Measurements from ENCODE around the gene CCDC40.

The CCDC40 gene

DNA sequence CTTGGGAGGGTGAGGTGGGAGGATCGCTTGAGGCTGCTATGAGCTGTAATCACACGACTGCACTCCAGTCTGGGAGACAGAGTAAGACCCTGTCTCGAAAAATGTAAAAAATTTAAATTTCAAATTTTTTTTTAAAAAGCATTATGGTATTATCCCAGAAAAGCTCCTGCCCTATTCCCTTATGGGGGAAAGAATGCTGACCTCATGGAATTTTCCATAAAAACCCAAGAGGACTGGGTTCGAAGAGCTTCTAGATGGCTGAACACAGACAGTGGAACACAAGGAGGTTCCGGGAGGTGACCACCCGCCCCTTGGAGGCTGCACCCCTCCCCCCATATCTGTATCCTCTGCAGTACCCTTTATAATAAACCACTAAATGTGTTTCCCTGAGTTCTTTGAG lies 106.5 kb downstream of the CCDC40 start:
- DNase-seq (ENCODE audit: low read depth in 2 of 2) = no peak

DNA sequence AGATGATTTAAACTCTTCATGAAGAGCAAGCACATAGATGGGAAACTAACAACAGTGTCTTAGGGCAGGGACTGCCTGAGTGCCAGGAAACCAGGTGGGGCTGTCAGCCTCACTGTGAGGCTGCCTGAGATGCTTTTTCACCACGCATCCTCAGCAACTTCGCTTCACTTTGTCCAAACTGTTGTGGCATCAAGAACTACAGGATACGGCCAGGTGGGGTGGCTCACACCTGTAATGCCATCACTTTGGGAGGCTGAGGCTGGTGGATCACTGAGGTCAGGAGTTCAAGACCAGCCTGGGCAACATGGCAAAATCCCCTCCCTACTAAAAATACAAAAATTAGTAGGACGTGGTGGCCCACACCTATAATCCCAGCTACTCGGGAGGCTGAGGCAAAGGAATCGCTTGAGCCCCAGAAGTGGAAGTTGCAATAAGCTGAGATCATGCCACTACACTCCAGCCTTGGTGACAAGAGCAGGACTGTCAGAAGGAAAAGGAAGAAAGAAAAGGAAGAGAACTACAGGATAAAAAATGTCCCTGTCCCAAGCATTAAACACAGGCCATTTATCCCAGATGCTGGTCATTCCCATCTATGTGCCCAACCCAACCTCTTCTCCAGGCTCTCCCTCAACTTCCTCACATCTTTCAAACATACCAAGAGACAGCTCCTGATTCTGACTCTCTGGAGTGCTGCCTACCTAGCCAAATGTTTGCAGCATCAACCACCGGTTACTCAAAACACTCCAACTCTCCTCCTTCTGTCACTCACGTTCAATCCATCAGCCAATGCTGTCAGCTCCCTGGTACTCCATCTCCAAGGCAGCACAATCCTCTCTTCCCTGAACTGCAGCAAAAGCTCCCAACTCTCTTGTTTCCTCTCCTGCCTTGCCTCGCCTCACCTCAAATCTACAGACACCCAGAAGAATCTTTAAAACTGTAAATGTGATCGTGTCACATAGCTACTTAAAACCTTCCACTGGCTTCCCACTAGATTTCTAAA lies 108.9 kb downstream of the CCDC40 start:
- DNase-seq (ENCODE audit: low read depth in 2 of 2) = no peak

DNA sequence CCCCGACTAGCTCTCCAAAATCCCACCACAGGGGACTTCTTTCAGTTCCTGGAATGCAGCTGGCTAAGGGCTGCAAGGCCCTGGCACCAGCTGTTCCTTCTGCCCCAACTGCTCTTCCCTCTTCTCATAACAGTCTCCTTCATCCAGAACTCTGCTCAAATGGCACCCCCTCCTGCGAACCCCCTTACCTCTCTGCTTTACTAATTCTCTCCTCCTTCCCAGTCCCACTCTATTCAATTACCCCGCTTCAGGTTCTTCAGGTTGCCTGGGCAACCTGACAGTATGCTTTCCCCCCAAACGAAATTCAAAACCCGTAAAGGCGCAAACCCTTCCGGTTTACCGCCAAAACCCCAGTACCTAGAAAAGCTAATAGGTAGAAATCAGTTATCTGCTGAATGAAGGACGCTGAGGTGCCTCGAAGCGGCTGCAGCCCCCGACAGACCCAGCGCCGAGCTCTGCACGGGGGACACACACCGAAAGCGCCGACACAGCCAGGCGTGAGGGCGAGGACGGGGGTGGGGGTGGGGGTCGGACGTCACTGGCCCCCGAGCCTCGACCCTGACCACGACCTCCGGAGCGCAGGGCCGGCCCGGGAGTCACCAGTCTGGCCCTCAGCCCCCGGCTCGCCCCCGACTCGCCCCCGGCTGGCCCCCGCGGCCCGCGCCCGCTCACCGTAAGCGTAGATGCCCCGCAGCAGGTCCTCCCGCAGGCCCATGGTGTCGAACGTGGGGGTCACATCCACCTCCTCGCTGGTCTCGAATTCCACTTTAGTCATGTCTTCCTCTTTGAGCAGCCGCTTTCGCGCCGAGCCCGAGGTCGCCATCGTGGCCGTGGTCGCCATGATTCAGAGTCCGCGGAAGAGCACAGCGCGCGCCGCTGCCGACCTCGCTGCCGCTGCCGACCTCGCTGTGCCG lies 109.9 kb downstream of the CCDC40 start:
- peak in 1 of 2 donors; percentile 7 for DNase-seq (ENCODE audit: low read depth in 2 of 2)

DNA sequence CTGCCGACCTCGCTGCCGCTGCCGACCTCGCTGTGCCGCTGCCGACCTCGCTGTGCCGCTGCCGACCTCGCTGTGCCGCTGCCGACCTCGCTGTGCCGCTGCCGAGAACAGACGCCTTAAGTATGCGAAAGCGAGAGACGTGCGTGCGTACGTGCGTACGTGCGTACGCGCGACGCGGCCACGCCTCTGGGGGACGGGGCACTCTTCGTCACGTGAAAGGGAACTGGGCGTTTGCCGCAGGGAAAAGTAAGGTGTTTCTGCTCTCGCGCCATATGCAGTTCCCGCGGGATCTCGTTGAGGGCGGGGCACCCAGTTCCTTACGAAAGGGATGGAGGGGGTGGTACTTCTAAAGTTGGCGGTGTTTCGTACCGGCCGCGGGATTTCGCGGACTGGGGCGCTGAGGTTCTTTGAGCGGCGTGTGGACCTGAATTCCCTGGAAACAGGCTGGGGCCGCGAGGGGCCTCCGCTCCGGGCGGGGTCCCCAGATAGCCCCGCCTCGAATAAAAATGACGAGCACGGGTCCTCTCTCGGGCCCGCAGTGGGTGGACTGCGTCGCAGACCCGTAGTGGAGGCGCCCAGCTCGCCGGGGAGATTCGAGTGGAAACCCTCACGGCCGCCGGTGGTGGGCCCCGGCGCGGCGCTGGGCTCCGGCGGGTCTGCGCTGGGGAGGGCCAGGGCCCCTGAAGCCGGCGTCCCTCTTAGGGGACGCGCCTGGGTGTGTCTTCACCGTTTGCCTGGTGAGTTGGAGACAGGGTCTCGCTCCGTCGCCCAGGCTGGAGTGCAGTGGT lies 110.8 kb downstream of the CCDC40 start, which contains the start of gene EIF4A3:
Gene EIF4A3 (minus strand): TSS at position 94 of the 788 bp plus-strand sequence. CDS start 167 bp downstream, outside the sequence.
- DNase-seq (ENCODE audit: low read depth in 2 of 2) = peak; percentile 85 to 96

Data from stimulated activated CD8-positive, alpha-beta memory T cell treated with anti-CD3 and anti-CD28 coated beads, Interleukin-2, amount 100 ng/mL, for 48 hours (primary cell).